OCI-LY1 (cell line): Measurements from ENCODE around the gene MMS19.

Source experiments
- EZH2 ChIP-seq: fragments of 200-600 bp; sonication (generic), shearing (Covaris generic); IDR thresholded peaks from 2 replicates; pipeline ENCODE4 v1.8.0; 2017; ENCODE audit warnings: borderline replicate concordance, mixed run types, mild to moderate bottlenecking, antibody characterized with exemption, low read length, moderate library complexity, mixed read lengths
- TF ChIP-seq, protein P1 (sequence below): fragments of 200-600 bp; sonication (generic), shearing (Covaris generic); IDR thresholded peaks from 2 replicates; pipeline ENCODE4 v1.5.1; 2017; ENCODE audit warnings: mild to moderate bottlenecking, antibody characterized with exemption, low read length, moderate library complexity, mixed read lengths

DNA sequence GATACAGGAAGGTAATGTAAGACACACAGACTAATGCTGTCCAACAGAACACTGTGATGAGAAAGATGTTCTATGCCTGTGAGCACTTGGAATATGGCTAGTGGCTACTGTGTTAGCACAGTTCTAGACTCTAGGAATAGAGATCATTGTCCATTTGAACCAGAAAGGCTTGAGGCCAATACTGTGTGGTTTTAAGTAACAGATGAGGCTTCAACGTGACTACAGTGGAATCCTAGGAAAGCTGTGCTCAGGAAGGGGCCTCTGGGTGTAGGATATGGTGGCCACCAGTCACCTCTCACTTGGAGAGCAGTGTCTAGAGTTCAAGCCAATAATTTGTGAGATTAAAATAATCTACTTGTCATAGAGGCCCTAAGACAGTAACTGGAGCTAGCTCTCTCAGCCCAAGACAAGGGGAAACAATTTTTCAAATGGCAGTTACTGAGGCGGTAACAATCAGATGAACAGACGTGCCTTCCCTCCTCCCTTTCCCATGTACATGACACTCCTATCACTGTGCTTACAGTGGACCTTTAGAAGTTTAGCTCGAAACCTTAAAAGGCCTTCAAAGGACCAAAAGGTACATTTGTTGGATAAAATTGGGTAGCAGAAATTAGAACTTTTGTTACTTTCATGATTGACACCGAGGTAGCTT, 42.1 kb downstream of the MMS19 start:
- TF ChIP-seq, protein P1, sequence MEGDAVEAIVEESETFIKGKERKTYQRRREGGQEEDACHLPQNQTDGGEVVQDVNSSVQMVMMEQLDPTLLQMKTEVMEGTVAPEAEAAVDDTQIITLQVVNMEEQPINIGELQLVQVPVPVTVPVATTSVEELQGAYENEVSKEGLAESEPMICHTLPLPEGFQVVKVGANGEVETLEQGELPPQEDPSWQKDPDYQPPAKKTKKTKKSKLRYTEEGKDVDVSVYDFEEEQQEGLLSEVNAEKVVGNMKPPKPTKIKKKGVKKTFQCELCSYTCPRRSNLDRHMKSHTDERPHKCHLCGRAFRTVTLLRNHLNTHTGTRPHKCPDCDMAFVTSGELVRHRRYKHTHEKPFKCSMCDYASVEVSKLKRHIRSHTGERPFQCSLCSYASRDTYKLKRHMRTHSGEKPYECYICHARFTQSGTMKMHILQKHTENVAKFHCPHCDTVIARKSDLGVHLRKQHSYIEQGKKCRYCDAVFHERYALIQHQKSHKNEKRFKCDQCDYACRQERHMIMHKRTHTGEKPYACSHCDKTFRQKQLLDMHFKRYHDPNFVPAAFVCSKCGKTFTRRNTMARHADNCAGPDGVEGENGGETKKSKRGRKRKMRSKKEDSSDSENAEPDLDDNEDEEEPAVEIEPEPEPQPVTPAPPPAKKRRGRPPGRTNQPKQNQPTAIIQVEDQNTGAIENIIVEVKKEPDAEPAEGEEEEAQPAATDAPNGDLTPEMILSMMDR: no peak
- TF ChIP-seq EZH2: no peak
